ENCODE results near the gene TMEFF1. TPM values are rescaled to one million over a fixed set of nuclear protein-coding genes. Genes with fewer than 3 reads are reported as not detected.

The TMEFF1 gene
- total and polyA plus RNA-seq, 2 of the 8 experiments (the other 6 are each of a cell fraction or from before 2014, with no cell fraction given): 13.5 to 68.2 TPM

- Histone ChIP-seq H2BK15ac (ENCODE audit: low read length) (no peak overlapping the region), H3K14ac (ENCODE audit: insufficient read length) (no peak overlapping the region), H3K36me3 (ENCODE audit: control insufficient read depth in 2 of 4, insufficient read depth in 4 of 4, low read length in 3 of 4) (peaks cover 3 to 37% (median 6%) of the 10 kb centered on the region in 4 experiments; a peak in 6 of 8 replicates), H3K23me2 (ENCODE audit: low read depth, low read length) (no peaks in the 10 kb centered on the region), H2BK5ac (ENCODE audit: low read depth, low read length) (no peak overlapping the region), H2BK20ac (ENCODE audit: low read length) (no peak overlapping the region), H3K79me1 (ENCODE audit: low read depth, low read length) (no peaks in the 10 kb centered on the region; the same call in 1 of the 2 replicates), H4K91ac (replicated peaks; ENCODE audit: insufficient read length, low read length) (no peak overlapping the region), H3K4ac (replicated peaks; ENCODE audit: insufficient read length, low read depth, low read length) (no peak overlapping the region), H3K56ac (replicated peaks; ENCODE audit: insufficient read length, low read depth, low read length) (no peak overlapping the region), H3K4me3 (ENCODE audit: extremely low read depth in 1 of 4, insufficient read depth in 2 of 4, low read depth in 3 of 4, low read length in 4 of 4) (no peak overlapping the region), H2AK5ac (ENCODE audit: low read depth, low read length) (no peak overlapping the region), H2AFZ (ENCODE audit: low read length) (no peak overlapping the region), H3K23ac (ENCODE audit: insufficient read length) (no peak overlapping the region), H4K20me1 (replicated peaks in 1 of 2; ENCODE audit: control insufficient read depth in 1 of 2, insufficient read depth in 2 of 2, low read length in 2 of 2) (peaks cover 2 to 3% of the 10 kb centered on the region in 2 experiments), H4K8ac (ENCODE audit: extremely low read depth, insufficient read depth, low read length) (no peak overlapping the region), H3K9me3 (ENCODE audit: insufficient read depth in 2 of 2, low read depth in 1 of 2, low read length in 1 of 2) (no peaks in the 10 kb centered on the region), H3K18ac (ENCODE audit: extremely low read depth, low read length) (no peak overlapping the region), H3K4me1 (replicated peaks in 1 of 4; ENCODE audit: control insufficient read depth in 3 of 4, insufficient read depth in 4 of 4, low read length in 3 of 4) (no peaks in the 10 kb centered on the region), H3K27ac (ENCODE audit: low read depth, low read length) (no peak overlapping the region), H3K9ac (replicated peaks in 1 of 4; ENCODE audit: extremely low read depth in 1 of 4, low read depth in 3 of 4, low read length in 3 of 4) (no peak overlapping the region), H2BK12ac (ENCODE audit: low read depth, low read length) (no peak overlapping the region), H3K4me2 (ENCODE audit: insufficient read depth in 1 of 2, low read depth in 2 of 2, low read length in 2 of 2) (no peak overlapping the region), H2BK120ac (replicated peaks; ENCODE audit: low read depth, low read length) (no peak overlapping the region), H3K27me3 (replicated peaks in 1 of 4; ENCODE audit: control insufficient read depth in 3 of 4, extremely low read depth in 1 of 4, insufficient read depth in 3 of 4, low read length in 3 of 4) (no peaks in the 10 kb centered on the region), H4K5ac (ENCODE audit: insufficient read length, low read depth, low read length) (no peak overlapping the region), H3K79me2 (ENCODE audit: control insufficient read depth in 1 of 2, insufficient read depth in 2 of 2, low read length in 2 of 2) (peaks cover 0 to 25% of the 10 kb centered on the region in 2 experiments; a peak in 2 of 4 replicates)
- TF ChIP-seq CTBP2 (IDR thresholded peaks at IDR 0.05; ENCODE audit: borderline replicate concordance, insufficient read depth, insufficient read length, low read length) (no peak), SRF (IDR thresholded peaks at IDR 0.05; ENCODE audit: low read depth, low read length) (no peak), CEBPB (IDR thresholded peaks at IDR 0.05; ENCODE audit: low read depth, low read length) (no peak), EGR1 (IDR thresholded peaks at IDR 0.05; ENCODE audit: borderline replicate concordance, low read depth, low read length) (no peak), TBP (IDR thresholded peaks at IDR 0.05; ENCODE audit: low read depth, low read length) (no peak), RAD21 (IDR thresholded peaks at IDR 0.05 in 1 of 2, conservative IDR thresholded peaks at IDR 0.05 in 1 of 2; ENCODE audit: low read depth in 2 of 2, low read length in 2 of 2) (no peak), KDM4A (IDR thresholded peaks at IDR 0.05; ENCODE audit: low read depth, low read length, severe bottlenecking) (no peak)
- FAIRE-seq: no peak
- 88% methylated on average over 4 of the region's 4 CpGs; no CpG with 5 or more reads in 1 of the 2 experiments for WGBS, 2 experiments (ENCODE audit: extremely low coverage in 1 of 2, insufficient coverage in 1 of 2, insufficient read length in 1 of 2, insufficient replicate concordance in 2 of 2, low coverage in 1 of 2, low lambda C conversion rate in 2 of 2, missing lambda C conversion rate in 1 of 2)
- DNase-seq (ENCODE audit: low read depth in 1 of 2, low spot score in 2 of 2): no peak
- ChIA-PET POLR2A (ENCODE audit: partially characterized antibody) (no interaction called here), CTCF (ENCODE audit: partially characterized antibody) (no interaction called here)
These were observed 61.5 kb downstream of the TMEFF1 start for GRCh38 chr9:100534401-100534800.
